ENCODE results near the gene B4GALT7.
A peak's percentile ranks its signal among the peaks of the same experiment; 100 is the strongest.

The B4GALT7 gene

GRCh38 chr5:177594071-177594470 is 5.9 kb upstream of the B4GALT7 start:
- DNase-seq: no peak

- no peak for DNase-seq
Measured at GRCh38 chr5:177595026-177595585, 4.8 kb upstream of the B4GALT7 start.

- no peak for DNase-seq
Measured at GRCh38 chr5:177595991-177596774, 3.7 kb upstream of the B4GALT7 start.

DNA sequence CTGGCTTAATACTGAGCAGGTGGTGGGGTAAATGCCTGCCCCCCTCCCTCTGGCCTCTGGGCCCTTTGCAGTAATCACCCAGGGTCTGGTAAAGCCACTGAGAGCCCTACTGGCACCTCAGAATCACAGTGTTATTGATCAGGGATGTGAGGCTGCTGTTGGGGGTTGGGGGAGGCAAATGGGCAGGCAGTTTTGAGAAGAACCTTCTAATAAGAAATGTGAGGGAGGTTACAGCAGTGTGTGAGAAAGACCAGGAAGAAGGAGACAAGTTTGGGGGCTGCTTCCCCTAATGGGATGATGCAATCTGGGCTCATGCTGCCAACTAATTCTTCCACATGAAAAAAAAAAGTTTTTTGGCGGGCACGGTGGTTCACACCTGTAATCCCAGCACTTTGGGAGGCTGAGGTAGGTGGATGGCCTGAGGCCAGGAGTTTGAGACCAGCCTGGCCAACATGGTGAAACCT is 3.1 kb upstream of the B4GALT7 start:
- DNase-seq: no peak

- no peak for DNase-seq
Measured at GRCh38 chr5:177598477-177598876, 1.5 kb upstream of the B4GALT7 start.

GRCh38 chr5:177600508-177601018 is 631 bp downstream of the B4GALT7 start:
- DNase-seq: no peak

DNA sequence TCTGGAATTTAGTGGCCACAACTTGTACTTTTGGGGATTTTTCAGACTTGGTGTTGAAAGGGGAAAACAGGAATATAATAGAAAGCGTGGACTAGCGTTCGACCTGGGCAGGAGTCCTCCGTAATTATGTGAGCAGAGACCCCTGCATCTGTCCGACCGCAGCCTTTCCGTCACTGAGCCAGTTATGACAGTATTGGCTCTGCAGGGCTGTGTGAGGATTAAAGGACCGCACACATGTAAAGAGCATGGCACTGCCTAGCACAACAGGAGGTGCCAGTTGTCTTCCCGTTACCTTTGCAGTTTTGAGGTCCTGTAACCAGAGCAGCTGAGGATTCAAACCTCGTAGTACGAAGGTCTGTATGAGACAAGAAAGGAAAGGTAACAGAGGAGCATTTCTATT is 1.2 kb downstream of the B4GALT7 start:
- DNase-seq: no peak

GRCh38 chr5:177601577-177602457 is 1.9 kb downstream of the B4GALT7 start:
- no peak for DNase-seq

- DNase-seq: no peak
Measured at GRCh38 chr5:177602458-177602830, 2.5 kb downstream of the B4GALT7 start.

- DNase-seq: no peak
Measured at GRCh38 chr5:177603631-177604030, 3.7 kb downstream of the B4GALT7 start.

GRCh38 chr5:177604116-177604521 is 4.2 kb downstream of the B4GALT7 start:
- DNase-seq: no peak

DNA sequence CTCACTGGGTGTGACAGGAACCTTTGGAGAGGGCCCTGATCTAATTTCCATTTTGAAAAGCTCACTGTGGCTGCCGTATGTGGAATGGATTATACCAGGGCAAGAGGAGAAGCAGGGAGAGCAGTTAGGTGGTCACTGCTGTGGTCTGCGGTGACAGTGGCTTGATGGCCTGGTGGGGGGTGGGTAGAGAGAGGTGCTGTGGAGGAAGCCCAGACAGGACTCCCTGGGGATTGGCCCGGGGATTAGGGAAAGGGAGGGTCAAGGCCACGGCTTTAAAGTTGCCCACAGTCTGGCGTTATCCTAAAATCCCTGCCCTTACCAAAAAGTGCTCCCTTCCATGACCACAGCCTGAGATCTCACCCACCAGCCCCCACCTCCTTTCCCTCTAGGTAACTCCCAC is 4.7 kb downstream of the B4GALT7 start:
- DNase-seq: no peak

DNA sequence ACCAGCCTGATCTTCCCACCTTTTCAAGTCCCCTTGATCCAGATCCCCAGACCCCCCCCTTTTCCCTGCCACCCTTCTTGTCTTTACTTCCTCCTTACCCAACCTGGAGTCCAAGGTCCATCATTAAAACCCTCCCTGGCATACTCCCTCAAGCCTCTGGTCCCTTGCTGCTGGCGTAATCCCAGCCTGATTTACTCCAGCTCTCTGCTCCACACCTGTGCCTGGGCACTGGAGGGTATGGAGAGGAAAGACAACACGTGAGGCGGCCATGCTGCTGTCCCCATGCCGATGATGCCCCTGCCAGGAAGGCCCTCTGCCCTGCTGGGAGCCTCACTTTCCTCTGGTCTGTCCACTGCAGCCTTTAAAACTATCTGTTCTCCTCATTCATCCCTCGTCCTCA is 5.1 kb downstream of the B4GALT7 start:
- DNase-seq: no peak

DNA sequence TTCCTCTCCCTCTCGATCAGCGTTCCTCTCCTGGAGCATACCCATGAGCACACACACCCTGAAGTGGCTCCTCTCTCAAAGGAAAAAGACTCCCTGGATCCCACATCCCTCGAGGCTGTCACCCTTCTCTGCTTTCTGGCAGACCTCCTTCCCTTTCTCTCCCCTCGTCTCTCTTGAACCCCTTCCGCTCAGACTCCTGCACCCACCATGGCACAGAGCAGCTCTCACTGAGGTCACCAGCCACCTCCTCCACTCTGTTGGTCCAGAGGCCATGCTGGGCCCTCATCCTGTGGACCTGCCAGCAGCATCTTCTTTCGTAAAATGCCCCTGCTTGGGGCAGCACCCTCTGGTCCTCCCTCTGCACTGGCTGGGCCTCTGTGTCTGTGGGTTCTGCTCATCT is 5.7 kb downstream of the B4GALT7 start:
- no peak for DNase-seq

- DNase-seq: no peak
Measured at GRCh38 chr5:177606071-177607051, 6.4 kb downstream of the B4GALT7 start.

GRCh38 chr5:177607115-177607451 is 7.2 kb downstream of the B4GALT7 start:
- no peak for DNase-seq

DNA sequence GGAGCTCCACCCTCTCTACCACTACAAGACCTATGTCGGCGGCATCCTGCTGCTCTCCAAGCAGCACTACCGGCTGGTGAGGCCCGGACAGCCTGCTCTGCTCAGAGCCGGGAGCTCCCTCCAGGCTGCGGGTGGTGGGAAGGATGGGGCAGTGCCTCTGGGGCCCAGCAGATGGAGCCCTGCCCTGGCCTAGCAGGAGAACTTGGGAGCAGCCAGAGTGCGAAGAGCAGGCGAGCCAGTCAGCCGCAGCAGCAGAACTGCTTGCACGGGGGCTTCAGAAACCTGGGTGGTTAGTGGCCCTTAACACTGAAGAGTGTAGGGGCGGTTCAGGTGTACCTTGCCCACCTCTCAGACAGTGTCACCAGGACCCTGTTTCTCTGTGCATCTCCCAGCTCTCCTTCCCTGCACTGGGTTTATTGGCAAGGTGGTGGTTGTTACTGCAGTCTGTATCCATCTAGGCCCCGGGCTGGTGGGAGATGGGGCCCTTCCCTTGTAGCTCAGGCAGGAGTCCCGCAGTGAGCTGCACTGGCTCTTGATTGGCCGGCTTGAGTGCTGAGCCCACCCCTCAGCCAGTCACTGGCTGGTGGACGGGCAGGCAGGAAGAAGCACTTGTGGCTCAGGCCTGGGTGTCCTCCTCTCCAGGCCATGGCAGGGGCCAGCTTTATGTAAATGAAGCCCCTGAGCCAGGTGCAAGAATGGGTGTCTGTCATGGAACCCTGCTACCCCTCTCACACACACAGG is 7.7 kb downstream of the B4GALT7 start:
- peak; percentile 63 for DNase-seq

DNA sequence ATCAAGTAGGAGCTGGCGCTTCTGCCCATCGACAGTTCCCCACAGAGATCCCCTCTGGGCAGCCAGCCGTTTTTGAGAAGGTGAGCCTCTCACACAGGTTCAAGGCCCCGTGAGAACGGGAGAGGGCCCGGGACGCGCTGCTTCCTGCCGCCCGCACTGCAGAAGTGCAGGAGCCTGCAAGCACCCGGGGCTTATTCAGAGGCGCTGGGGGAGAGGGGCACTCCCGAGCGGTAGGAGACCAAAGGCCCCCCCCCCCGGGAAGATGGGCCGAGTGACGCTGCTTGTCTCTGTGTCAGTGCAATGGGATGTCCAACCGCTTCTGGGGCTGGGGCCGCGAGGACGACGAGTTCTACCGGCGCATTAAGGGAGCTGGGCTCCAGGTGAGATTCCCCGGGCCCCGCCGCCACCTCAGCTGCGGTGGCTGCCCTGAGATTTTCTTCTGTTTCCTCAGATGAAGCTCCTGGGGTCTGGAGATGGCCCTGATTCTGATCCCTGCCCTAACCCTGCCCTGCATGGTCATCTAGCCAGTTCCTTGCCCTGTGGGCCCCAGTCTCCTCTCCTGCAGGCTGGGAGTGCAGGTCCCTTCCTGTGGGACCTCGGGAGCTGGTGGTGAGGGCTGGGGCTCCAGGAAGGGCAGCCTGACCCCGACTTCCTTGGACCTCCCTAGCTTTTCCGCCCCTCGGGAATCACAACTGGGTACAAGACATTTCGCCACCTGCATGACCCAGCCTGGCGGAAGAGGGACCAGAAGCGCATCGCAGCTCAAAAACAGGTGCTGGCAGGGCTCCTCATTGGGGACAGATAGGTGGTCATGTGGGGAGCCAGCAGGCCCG is 8.5 kb downstream of the B4GALT7 start:
- DNase-seq: no peak

DNA sequence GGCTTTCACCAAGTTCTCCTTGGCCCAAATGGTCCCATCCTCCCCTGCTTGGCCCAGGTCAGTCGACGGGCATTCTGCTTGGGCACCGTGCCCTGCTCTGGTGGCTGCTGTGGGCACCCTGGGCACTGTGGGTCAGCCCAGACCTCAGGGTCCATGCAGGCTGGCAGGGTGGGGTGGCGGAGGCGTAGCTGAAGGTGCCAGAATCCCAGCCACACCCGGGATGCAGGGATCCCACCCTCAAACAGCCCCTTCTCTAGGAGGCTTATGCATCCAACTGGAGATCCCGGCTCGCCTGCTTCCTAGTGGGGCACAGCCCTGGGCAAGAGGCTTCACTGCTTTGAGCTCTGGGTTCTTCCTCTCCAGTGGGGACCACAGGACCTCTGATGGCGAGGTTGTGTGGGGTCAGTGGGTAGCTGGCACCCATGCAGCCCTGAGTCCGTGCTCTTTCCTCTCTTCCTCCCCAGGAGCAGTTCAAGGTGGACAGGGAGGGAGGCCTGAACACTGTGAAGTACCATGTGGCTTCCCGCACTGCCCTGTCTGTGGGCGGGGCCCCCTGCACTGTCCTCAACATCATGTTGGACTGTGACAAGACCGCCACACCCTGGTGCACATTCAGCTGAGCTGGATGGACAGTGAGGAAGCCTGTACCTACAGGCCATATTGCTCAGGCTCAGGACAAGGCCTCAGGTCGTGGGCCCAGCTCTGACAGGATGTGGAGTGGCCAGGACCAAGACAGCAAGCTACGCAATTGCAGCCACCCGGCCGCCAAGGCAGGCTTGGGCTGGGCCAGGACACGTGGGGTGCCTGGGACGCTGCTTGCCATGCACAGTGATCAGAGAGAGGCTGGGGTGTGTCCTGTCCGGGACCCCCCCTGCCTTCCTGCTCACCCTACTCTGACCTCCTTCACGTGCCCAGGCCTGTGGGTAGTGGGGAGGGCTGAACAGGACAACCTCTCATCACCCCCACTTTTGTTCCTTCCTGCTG is 9.4 kb downstream of the B4GALT7 start:
- DNase-seq: no peak

All from NCI-H748 treated with DMSO at 0.1 percent for 48 hours (cell line).